ENCODE measurements around the gene CERT1.

Gene CERT1

DNA sequence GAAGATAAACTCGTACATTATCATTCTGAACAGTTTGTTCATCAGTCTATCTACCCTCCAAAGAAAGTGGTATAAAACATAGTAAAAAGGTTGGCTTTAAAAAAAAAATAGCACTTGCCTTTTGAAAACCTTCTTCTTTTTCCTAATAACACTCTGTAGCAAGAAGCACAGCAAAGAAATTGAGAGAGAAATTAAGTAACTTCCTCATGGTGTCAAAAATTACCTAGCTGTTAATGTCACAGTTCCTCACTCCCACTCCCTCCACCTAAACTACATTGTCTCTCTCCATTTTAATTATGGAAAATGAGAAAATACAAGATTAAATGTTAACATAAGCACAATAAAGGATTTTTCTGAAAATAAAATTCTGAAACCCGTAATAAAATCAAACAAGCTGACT lies 72.2 kb downstream of the CERT1 start:
- intact Hi-C loops (cut with DNase I), result no loop called here
- no peak for DNase-seq

DNA sequence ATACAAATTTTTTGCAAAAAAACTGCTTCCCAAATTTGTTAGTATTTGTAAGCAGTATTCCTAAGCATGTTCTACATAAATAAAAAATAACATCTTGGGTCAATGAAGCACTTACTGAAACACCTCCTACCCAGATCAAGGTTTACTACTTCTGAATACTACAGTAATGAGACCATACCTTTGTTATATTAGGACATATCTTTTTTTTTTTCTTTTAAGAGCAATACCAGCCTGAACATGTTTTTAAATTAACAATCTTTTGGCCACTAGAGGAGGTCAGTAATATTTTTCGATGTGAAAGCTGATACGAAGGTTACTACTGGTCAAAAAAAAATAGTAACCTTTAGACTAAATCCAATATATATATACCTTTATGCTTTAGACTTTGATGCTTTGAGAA lies 72.7 kb downstream of the CERT1 start:
- DNase-seq, result no peak
- intact Hi-C loops (cut with DNase I), result no loop called here

DNA sequence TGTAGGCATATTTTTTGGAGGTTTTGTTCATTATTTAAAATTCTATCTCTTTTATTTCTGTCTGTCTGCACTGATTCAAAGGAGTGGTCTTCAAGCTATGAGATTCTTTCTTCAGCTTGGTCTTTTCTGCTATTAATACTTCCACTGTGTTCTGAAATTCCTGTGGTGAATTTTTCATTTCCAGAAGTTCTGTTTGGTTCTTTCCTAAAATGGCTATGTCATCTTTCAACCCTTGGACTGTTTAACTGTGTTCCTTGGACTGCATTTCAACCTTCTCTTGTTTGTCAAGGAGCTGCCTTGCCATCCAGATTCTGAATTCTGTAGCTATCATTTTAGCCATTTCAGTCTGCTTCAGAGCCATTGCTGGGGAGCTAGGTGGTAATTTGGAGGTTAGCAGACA lies 76.3 kb downstream of the CERT1 start:
- intact Hi-C loops (cut with DNase I), result no loop called here
- no peak for DNase-seq

DNA sequence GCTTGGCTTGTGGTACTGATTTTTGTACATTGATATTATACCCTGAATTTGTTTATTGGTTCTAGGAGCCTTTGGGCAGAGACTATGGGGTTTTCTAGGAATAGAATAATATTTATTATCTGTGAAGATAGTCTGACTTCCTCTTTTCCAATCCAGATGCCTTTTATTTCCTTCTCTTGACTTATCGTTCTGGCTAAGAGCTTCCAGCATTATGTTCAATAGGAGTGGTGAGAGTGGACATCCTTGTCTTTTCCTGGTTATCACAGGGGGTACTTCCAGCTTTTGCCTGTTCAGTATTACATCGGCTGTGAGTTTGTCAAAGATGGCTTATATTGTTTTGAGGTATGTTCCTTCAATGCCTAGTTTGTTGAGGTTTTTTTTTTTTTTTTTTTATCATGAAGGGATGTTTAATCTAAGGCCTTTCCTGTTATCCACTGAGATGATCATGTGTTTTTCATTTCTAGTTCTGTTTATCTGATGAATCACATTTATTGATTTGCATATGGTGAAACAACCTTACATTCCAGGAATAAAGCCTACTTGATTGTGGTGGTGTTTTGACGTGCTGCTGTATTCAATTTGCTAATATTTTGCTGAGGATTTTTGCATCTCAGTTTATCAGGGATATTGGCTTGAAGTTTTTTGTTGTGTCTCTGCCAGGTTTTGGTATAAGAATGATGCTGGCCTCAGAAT lies 77.5 kb downstream of the CERT1 start:
- intact Hi-C loops (cut with DNase I), result no loop called here
- DNase-seq, result no peak

DNA sequence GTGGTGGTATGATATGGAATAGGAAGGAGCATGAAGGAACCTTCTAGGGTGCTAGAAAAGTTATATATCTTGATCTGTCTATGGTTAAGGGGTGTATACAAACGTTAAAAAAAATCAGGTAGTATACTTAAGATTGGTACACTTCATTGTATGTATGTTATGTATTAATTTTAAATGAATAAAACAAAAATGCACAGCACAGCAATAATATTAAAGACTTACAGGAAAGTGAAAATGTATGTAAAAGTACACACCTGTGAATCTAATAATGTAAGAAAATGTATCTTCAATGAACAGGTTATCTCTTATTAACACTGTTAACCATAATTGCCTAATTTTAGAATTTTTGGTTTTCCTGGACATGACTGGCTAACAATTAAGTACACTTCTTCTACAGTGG lies 97.2 kb downstream of the CERT1 start:
- DNase-seq, result no peak
- intact Hi-C loops (cut with DNase I), result no loop called here

DNA sequence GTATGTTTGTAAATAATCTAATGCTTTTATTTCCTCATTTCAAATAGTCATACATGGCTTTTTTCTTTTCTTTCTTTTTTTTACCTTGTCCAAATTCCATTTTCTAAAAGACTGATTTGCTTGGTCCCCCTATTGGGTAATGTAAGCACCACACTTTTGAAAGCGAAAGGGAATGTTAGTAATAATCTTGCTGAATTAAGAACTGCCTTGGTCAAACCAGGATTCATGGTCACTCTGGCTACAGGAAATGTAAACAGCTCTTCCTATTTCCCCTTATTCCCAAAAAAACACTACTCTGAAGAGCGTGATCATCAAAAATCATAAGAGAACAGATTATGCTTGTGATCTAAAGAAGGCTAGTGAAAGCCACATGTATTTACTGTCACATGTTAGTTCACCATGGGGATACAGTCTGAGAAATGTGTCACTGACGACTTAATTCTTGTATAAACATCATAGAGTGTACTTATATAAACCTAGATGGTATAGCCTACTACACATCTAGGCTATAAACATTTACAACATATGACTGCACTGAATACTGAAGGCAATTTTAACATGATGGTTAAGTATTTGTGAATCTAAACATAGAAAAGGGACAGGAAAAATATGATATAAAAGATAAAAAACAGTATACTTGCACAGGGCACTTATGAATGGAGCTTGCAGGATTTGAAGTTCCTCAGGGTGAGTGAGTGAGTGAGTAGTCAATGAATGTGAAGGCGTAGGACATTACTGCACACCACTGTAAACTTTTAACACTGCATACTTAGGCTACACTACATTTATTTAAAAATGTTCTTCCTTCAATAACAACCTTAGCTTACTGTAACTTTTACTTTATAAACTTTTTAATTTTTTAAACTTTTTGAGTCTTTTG lies 99.1 kb downstream of the CERT1 start:
- intact Hi-C loops (cut with DNase I), result no loop called here
- no peak for DNase-seq

DNA sequence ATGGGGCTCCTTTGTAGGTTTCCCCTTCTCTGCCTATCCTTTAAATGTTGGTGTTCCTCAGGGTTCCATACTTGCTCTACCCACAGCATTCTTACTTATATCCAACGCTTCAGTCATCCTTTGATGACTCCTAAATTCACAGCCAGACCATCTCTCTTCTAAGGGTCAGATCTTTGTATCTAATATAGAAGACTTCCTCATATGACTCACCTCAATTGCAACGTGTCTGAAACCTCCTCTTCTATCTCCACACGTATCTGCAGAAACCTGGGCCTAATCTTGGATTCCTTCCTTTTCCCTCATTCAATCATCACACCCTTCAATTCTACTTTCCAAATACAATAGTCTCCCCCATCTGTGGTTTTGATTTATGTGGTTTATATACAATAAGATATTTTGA lies 106.1 kb downstream of the CERT1 start:
- DNase-seq, result no peak
- intact Hi-C loops (cut with DNase I), result no loop called here

DNA sequence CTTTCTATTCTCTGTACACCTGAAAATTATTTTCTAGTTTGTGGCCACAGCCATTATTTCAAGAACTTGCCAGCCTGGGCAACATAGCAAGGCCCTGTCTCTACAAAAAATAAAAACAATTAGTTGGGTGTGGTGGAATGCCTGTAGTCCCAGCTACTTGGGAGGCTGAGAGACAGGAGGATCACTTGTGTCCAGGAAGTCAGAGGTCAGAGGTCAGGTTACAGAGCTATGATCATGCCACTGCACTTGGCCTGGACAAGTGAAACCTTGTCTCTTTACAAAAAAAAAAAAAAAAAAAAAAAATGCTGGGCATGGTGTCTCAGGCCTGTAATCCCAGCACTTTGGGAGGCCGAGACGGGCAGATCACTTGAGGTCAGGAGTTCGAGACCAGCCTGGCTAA lies 116.2 kb downstream of the CERT1 start:
- intact Hi-C loops (cut with DNase I), result no loop called here
- no peak for DNase-seq

DNA sequence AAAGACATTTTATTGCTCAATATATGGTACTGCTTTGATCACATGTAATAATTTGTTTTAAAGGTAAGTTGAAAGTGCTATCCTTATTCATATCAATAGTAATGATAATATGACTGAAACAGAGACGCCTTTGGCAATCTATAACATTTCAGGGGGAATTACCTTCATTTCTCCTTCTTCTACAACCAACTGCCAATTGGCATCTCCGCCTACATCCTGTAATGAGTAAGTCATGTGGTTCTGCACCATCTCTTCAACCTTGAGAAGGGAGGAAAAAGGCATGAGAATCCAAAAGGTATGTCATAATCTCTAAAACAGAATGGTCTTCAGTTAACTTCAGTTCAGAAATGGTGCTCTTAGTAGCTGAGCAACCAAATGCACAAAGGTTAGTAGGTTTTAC lies 122.0 kb downstream of the CERT1 start:
- DNase-seq, result no peak
- intact Hi-C loops (cut with DNase I), result no loop called here

DNA sequence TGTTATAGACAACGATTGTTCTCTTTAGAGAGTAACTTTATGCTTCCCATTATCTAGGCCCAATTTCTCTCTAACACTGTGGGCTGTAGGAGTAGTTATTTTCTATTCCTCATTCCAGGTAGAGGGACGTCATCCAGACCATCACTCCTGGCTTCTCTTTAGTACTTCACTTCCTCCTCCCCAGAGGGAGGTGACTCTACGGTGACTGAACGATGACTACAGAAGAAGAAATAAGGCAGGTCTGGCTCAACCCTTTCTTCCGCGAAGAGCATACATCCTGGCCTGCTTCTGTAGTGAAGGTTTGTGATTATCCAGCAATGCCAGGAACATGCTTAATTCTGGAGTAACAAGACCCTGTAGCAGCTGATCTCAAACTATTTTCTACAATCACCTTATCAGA lies 123.6 kb downstream of the CERT1 start:
- no peak for DNase-seq
- intact Hi-C loops (cut with DNase I), result no loop called here

DNA sequence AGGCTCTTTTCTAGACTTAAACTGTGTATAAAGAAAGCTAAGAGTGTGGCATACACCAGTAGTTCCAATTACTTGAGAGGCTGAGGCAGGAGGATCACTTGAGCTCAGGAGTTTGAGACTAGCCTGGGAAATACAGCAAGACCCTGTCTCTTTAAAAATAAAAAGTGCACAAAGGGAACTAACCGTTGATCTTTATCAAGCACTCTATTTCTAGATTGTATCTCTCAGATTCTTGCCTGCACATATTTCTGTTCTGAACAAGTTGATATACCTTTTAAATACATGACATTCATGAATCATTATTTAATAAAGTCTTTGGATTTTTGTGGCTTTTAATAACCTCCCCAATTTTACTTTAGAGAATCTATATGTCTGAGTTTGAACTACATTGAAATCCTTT lies 127.2 kb downstream of the CERT1 start:
- no peak for DNase-seq
- intact Hi-C loops (cut with DNase I), result no loop called here

DNA sequence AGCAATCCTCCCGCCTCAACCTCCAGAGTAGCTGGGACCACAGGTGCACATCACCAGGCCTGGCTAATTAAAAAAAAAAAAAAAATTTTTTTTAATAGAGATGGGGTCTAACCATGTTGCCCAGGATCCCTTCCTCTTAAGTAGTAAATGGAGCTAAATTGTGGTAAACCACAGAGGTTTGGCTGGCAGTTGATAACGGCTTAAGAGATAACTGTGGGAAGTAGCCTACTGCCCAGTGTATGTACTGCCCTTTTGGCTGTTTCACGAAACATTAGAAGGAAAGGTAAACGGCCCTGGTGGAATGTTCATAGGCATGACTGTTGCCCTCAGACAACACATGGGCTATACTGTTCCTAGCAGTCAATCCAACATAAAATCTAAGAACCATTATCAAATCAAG lies 130.0 kb downstream of the CERT1 start:
- no peak for DNase-seq
- intact Hi-C loops (cut with DNase I), result no loop called here

DNA sequence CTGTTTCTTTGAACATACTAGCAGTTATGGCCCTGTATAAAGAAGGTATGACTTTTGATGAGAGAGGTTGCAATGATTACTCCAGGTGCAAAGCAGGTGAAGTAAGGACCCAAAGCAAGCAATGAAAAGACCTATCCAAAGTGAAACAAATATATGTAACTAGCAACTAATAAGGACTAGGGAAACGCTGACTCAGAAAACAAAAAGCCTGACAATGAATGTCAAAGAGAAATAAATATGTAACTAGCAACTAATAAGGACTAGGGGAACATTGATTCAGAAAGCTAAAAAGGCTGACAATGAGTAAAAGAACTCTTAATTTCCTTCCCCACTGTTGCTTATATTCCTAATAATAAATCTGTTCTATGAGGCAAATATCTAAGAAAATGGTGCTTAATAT lies 131.3 kb downstream of the CERT1 start:
- intact Hi-C loops (cut with DNase I), result no loop called here
- DNase-seq, result no peak

DNA sequence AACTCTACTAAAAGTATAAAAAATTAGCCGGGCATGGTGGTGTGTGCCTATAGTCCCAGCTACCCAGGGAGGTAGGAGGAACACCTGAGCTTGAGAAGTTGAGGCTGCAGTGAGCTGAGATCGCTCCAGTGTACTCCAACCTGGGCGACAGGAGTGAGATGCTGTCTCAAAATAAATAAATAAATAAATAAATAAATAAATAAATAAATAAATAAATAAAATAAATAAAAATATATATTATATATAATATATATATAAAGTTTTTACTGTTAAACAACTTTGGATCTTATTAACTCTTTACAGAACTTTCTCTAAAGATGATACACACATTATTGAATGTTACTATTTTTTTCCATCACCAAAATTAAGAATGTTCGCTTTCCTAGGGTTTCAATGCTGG lies 136.0 kb downstream of the CERT1 start:
- no peak for DNase-seq
- intact Hi-C loops (cut with DNase I), result no loop called here

DNA sequence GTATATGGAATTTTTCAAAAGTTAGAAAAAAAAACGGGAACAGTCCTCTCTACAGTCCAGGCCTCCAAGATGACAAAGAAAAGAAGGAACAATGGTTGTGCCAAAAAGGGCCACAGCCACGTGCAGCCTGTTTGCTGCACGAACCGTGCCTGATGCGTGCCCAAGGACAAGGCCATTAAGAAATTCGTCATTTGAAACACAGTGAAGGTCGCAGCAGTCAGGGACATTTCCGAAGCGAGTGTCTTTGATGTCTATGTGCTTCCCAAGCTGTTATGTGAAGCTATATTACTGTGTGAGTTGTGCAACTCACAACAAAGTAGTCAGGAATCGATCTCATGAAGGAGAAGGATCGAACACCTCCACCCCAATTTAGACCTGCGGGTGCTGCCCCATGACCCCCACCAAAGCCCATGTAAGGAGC lies 137.0 kb downstream of the CERT1 start:
- DNase-seq, result no peak
- intact Hi-C loops (cut with DNase I), result no loop called here

DNA sequence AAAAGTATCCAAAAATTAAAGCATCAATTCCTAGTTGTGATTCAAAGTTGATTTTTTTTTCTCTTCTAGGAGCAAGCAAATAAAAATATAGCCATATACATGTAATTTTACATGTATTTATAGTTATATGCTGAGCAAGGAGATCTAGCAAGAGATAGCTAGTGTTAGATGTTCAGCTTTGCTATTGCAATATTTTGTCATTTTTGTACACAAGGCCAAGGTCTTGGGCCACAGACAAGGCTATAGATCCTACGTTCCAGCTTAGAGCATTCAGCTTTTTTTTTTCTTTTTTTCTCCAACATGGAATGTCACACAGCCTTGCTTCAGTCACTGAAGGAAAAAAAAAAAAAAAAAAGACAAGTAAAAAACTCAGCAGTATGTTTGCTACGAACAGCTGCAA lies 137.6 kb downstream of the CERT1 start:
- intact Hi-C loops (cut with DNase I), result no loop called here
- DNase-seq, result no peak

DNA sequence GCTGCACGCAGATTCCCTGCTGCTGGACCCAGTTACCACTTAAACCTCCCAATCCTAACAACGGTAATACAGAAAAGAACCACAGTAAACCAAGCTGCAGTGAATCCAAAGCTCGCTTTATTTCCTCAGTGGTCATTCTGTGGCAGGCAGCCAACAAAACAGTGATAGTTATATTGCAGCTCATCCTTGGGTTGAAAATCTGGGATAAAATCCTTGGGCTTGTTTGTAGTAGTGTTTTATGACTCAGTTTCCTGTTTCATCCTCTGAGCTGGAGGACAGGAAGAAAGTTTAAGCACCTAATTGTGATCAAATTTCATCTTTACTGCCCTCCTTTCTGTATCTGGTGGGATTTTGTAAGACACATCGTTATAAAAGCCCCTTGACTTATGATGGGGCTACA lies 143.0 kb downstream of the CERT1 start:
- intact Hi-C loops (cut with DNase I), result no loop called here
- no peak for DNase-seq

DNA sequence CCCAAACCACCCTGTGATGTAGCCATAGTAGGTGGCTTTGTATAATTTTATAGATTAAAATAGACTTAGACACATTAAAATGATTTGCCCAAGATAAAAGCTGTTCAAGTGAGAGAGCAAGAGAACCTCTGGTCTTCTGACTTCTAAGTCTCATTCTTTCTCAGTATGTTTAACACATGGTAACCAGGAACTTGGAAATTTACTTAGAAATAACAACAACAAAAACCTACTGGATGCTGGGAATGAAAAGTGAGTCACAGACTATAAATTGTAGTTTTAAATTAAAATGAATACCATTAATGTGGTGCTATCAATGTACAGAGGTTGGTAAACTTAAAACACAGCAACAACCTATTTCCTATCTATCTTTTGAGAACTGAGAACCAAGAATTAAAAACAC lies 144.0 kb downstream of the CERT1 start:
- DNase-seq, result no peak
- intact Hi-C loops (cut with DNase I), result no loop called here

DNA sequence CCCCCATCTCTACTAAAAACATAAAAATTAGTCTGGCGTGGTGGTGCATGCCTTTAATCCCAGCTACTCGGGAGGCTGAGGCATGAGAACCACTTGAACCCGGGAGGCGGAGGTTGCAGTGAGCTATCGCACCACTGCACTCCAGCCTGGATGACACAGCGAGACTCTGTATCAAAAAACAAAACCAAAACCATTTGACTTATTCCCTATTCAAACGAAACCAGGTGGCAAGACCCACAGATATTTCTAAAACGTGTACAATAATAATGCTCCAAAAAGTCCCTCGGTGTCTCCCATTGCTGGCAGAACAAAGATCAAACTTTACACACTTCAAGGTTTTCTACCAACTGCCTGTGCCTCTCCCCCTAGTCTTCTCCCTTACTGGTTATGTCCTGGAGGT lies 144.6 kb downstream of the CERT1 start:
- DNase-seq, result no peak
- intact Hi-C loops (cut with DNase I), result no loop called here

DNA sequence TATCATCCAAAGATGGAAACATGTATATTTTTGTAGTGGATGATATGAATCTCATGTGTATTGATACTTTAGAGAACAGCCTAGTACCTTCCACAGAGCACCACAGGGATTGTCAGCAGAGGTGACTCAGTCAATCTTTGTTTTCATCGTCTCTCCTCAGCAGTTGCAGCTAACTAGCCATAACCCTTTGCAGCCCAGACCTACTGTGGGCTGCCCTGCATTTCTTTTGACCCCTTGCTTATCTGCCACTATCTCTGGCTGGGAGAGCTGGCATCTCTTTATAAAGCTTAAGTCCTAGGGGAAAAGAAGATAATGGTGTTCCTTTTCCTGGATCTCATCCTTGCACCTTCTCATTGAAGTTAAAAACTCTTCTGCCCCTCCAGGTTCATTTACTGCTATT lies 145.7 kb downstream of the CERT1 start:
- intact Hi-C loops (cut with DNase I), result no loop called here
- no peak for DNase-seq

Measured in head of caudate nucleus (tissue), 42 donors.